Nephron (organoid): Measurements from ENCODE around the gene ITGB7.

Source experiments
- H3K27ac Mint-ChIP-seq, 3 experiments: 2 replicates each; pipeline ENCODE4 v1.8.0; 2020; ENCODE audit warnings: mixed read lengths in 3 of 3, mild to moderate bottlenecking in 2 of 3, moderate library complexity in 1 of 3
- H3K27me3 Mint-ChIP-seq: 2 replicates; pipeline ENCODE4 v1.8.0; 2021; ENCODE audit warnings: low read depth, mild to moderate bottlenecking, moderate library complexity, mixed read lengths
- H3K36me3 Mint-ChIP-seq: 2 replicates; pipeline ENCODE4 v1.8.0; 2020; ENCODE audit warnings: low read depth, mixed read lengths
- H3K4me1 Mint-ChIP-seq: 2 replicates; pipeline ENCODE4 v1.8.0; 2020; ENCODE audit warnings: mixed read lengths
- H3K4me3 Mint-ChIP-seq, 3 experiments: 2 replicates each; pipeline ENCODE4 v1.8.0; 2020; ENCODE audit warnings: mild to moderate bottlenecking in 3 of 3, mixed read lengths in 3 of 3, moderate library complexity in 2 of 3
- H3K9me3 Mint-ChIP-seq: 2 replicates; pipeline ENCODE4 v1.8.0; 2020; ENCODE audit warnings: mixed read lengths
- TF ChIP-seq, protein P1 (sequence below), 3 experiments: fragments of 200-600 bp; sonication (generic); IDR thresholded peaks; one replicate each; pipeline ENCODE4 v1.5.0; 2021; ENCODE audit warnings: antibody characterized with exemption in 3 of 3; ENCODE audit not compliant: unreplicated experiment in 3 of 3

ITGB7 gene, protein sequence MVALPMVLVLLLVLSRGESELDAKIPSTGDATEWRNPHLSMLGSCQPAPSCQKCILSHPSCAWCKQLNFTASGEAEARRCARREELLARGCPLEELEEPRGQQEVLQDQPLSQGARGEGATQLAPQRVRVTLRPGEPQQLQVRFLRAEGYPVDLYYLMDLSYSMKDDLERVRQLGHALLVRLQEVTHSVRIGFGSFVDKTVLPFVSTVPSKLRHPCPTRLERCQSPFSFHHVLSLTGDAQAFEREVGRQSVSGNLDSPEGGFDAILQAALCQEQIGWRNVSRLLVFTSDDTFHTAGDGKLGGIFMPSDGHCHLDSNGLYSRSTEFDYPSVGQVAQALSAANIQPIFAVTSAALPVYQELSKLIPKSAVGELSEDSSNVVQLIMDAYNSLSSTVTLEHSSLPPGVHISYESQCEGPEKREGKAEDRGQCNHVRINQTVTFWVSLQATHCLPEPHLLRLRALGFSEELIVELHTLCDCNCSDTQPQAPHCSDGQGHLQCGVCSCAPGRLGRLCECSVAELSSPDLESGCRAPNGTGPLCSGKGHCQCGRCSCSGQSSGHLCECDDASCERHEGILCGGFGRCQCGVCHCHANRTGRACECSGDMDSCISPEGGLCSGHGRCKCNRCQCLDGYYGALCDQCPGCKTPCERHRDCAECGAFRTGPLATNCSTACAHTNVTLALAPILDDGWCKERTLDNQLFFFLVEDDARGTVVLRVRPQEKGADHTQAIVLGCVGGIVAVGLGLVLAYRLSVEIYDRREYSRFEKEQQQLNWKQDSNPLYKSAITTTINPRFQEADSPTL

DNA sequence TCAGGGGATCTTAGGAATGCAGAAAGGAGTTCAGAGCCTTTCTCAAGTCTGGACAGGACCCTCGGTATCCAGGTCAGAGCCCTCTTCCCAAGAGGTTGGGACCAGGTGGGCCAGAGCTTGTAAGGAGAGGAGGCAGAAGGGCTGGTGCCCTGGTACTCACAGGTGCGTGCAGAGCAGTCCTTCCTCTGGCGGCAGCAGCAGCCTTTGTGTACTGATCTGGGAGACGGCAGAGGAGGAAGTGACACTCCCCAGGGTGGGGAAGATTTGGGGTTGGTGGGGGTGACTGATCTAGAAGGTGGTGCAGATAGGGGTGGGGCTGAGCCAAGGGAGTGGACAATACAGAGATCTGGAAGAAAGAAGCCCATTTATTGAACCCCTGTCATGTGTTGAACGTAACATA, at the start of gene ITGB7:
TSS of gene ITGB7 (minus strand) at position 210 of the 400 bp plus-strand sequence. CDS start 6,808 bp downstream, outside the sequence.
- H3K27ac Mint-ChIP-seq: peak within 1 kb of the TSS in 1 of 3 experiments; percentile 16
- peaks cover 7% of the 10 kb centered on the region for H3K4me1 Mint-ChIP-seq
- H3K27me3 Mint-ChIP-seq: no peaks in the 10 kb centered on the region
- peaks cover 8% of the 10 kb centered on the region for H3K36me3 Mint-ChIP-seq
- no peak within 1 kb of the TSS for H3K4me3 Mint-ChIP-seq
- TF ChIP-seq, protein P1, sequence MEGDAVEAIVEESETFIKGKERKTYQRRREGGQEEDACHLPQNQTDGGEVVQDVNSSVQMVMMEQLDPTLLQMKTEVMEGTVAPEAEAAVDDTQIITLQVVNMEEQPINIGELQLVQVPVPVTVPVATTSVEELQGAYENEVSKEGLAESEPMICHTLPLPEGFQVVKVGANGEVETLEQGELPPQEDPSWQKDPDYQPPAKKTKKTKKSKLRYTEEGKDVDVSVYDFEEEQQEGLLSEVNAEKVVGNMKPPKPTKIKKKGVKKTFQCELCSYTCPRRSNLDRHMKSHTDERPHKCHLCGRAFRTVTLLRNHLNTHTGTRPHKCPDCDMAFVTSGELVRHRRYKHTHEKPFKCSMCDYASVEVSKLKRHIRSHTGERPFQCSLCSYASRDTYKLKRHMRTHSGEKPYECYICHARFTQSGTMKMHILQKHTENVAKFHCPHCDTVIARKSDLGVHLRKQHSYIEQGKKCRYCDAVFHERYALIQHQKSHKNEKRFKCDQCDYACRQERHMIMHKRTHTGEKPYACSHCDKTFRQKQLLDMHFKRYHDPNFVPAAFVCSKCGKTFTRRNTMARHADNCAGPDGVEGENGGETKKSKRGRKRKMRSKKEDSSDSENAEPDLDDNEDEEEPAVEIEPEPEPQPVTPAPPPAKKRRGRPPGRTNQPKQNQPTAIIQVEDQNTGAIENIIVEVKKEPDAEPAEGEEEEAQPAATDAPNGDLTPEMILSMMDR (IDR thresholded peaks at IDR 0.05; ENCODE audit: unreplicated experiment in 3 of 3): no peak
- no peaks in the 10 kb centered on the region for H3K9me3 Mint-ChIP-seq

DNA sequence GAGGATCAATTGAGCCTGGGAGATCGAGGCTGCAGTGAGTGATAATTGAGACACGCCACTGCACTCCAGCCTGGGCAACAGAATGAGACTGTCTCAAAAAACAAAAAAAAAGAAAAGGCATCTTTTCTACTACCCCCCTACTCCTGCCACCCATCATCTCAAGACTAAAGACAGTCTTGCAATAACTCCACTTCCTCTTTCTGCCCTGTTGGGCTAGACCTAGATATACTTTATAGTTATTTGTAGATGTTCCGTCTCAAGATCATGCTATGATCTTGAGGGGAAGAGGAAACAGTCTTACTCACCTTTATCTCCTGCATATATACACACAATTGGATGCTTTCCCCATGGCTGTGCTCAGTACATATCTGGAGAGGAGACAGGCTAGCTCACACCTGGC, 48.9 kb upstream of the ITGB7 start:
- Mint-ChIP-seq H3K27ac (no peak overlapping the region), H3K27me3 (peaks cover 3% of the 10 kb centered on the region), H3K36me3 (peaks cover 4% of the 10 kb centered on the region), H3K4me3 (peak overlapping the region in 2 of 3 experiments; percentile 43 to 72), H3K9me3 (no peaks in the 10 kb centered on the region), H3K4me1 (peaks cover 21% of the 10 kb centered on the region)
- TF ChIP-seq, protein P1 (IDR thresholded peaks at IDR 0.05; ENCODE audit: unreplicated experiment in 3 of 3): no peak

DNA sequence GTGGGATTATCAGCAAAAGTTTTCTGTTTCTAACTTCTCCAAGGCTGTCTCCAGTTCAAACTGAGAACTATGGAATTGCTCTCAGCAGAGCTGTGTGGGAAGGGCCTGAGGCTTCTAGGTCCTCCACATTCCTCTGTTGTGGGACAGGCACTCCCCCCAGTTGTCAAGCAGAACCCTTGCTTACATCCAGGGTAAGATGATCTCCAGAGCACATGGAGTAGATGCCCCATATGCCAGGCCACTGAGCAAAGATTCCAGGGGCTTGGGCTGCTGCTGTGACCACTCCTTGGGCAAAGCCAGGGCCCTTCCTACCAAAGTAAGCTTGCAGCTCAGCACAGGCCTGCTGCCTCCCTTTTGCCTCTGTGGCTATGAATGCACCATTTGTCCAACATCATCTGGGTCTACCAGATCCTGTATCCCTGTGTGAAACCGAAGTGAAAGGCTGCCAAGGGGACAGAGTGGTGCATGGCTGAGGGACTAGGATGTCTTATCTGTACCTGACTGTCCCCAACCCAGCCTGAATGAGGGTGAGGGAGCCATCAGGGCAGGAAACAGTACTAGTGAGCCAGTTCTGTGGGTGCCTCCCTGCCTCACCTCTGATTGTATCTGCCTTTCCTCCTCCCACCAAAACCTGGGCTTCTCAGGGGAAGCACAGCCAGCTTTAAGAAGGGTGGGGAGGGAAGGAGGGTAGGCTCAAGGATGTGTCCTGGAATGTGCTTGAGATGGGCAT, 47.9 kb upstream of the ITGB7 start:
- no peak overlapping the region for H3K27ac Mint-ChIP-seq
- H3K4me1 Mint-ChIP-seq: peaks cover 22% of the 10 kb centered on the region
- H3K9me3 Mint-ChIP-seq: no peaks in the 10 kb centered on the region
- H3K4me3 Mint-ChIP-seq: peak overlapping the region in 1 of 3 experiments; percentile 17
- peaks cover 4% of the 10 kb centered on the region for H3K36me3 Mint-ChIP-seq
- TF ChIP-seq, protein P1 (IDR thresholded peaks at IDR 0.05; ENCODE audit: unreplicated experiment in 3 of 3): no peak
- peaks cover 4% of the 10 kb centered on the region for H3K27me3 Mint-ChIP-seq

DNA sequence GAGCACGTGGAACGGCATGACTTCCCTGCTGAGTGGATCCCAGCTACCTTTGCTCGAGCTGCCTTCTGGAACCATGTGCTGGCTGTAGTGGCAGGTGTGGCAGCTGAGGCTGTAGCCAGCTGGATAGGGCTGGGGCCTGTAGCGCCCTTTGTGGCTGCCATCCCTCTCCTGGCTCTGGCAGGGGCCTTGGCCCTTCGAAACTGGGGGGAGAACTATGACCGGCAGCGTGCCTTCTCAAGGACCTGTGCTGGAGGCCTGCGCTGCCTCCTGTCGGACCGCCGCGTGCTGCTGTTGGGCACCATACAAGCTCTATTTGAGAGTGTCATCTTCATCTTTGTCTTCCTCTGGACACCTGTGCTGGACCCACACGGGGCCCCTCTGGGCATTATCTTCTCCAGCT, 46.2 kb upstream of the ITGB7 start:
- H3K4me1 Mint-ChIP-seq: peaks cover 22% of the 10 kb centered on the region
- H3K27me3 Mint-ChIP-seq: peaks cover 4% of the 10 kb centered on the region
- H3K27ac Mint-ChIP-seq: peak overlapping the region in 2 of 3 experiments; percentile 92 to 93
- peaks cover 4% of the 10 kb centered on the region for H3K36me3 Mint-ChIP-seq
- H3K9me3 Mint-ChIP-seq: no peaks in the 10 kb centered on the region
- H3K4me3 Mint-ChIP-seq: peak overlapping the region; percentile 96 to 99 (median 98)
- TF ChIP-seq, protein P1 (IDR thresholded peaks at IDR 0.05; ENCODE audit: unreplicated experiment in 3 of 3): no peak

DNA sequence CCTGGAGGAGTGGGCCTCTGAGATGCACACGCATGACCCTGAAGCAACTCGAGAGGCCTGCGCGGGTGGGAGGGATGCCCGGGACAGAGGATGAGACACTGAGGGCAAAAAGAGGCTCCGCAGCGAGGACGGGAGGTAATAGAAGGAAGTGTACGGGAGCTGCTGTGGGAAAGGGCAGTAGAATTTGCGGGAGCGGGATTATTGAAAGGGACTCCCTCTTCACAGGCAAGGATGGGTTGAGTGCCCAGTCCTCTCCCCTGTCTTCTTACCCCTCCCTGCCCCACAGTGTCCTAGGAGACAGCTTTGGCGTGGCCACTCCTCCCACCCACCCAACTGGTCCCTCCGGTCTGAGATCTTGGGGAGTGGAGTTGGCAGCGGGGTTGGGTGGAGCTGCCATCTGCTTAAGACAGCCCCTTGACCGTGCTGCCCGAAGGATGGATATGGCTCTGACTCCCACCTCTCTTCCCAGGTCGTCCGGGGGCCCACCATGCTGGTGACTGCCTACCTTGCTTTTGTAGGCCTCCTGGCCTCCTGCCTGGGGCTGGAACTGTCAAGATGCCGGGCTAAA, 45.4 kb upstream of the ITGB7 start:
- Mint-ChIP-seq H3K4me3 (peak overlapping the region; percentile 96 to 99 (median 98)), H3K27ac (peak overlapping the region; percentile 92 to 97 (median 93)), H3K9me3 (no peaks in the 10 kb centered on the region), H3K36me3 (peaks cover 4% of the 10 kb centered on the region), H3K4me1 (peaks cover 22% of the 10 kb centered on the region), H3K27me3 (peaks cover 4% of the 10 kb centered on the region)
- TF ChIP-seq, protein P1 (IDR thresholded peaks at IDR 0.05; ENCODE audit: unreplicated experiment in 3 of 3): no peak
